ENCODE data around the gene CDR2.

- TF ChIP-seq CTCF (IDR thresholded peaks at IDR 0.05) = no peak
- no peak for TF ChIP-seq POLR2A (IDR thresholded peaks at IDR 0.05)
These were observed 19.7 kb upstream of the CDR2 start for GRCh38 chr16:22394121-22394520.
